K562 (cell line): Measurements from ENCODE around the gene H3-3A. TPM values are rescaled to one million over a fixed set of nuclear protein-coding genes. Genes with fewer than 3 reads are reported as not detected.

ENCODE experiments used
- ATF1 ChIP-seq, 2 experiments: fragments of 450-650 bp in 1 of 2; IDR thresholded peaks; 2 replicates each; pipeline ENCODE4 v1.6.1; 2016; ENCODE audit warnings: missing compliant biosample characterization in 1 of 2, missing genetic modification characterization in 1 of 2
- BRCA1 ChIP-seq, 2 experiments: fragments of 450-650 bp in 1 of 2; sonication (generic) in 1 of 2; formaldehyde crosslinking in 1 of 2; IDR thresholded peaks; 2 replicates each; pipeline versions ENCODE4 v1.5.0 to v1.6.1; 2017 to 2020; ENCODE audit warnings: mild to moderate bottlenecking in 1 of 2, missing genetic modification reagents in 1 of 2
- E2F1 ChIP-seq: sonication (generic); formaldehyde crosslinking; IDR thresholded peaks from 2 replicates; pipeline ENCODE4 v1.8.1; 2023; ENCODE audit warnings: mild to moderate bottlenecking, missing genetic modification reagents, moderate library complexity
- EP400 ChIP-seq: fragments of 450-650 bp; IDR thresholded peaks from 2 replicates; pipeline ENCODE4 v1.6.1; 2017; ENCODE audit warnings: antibody characterized with exemption, mild to moderate bottlenecking, moderate library complexity
- HNRNPL ChIP-seq: fragments of 200-400 bp; formaldehyde crosslinking; IDR thresholded peaks from 2 replicates; pipeline ENCODE4 v1.6.1; 2017; ENCODE audit warnings: low read depth, mild to moderate bottlenecking, low read length
- HOXB6 ChIP-seq: fragments of 250-450 bp; sonication (Bioruptor Pico); IDR thresholded peaks from 2 replicates; pipeline ENCODE4 v1.5.1; 2022; ENCODE audit warnings: mild to moderate bottlenecking, borderline replicate concordance
- KDM2B ChIP-seq: fragments of 250-450 bp; sonication (Bioruptor Pico); IDR thresholded peaks from 2 replicates; pipeline ENCODE4 v1.8.0; 2021; ENCODE audit warnings: mild to moderate bottlenecking, moderate library complexity
- MCM7 ChIP-seq, 2 experiments: fragments of 450-650 bp; IDR thresholded peaks; 2 replicates each; pipeline ENCODE4 v1.6.1; 2016 to 2018
- NCOA2 ChIP-seq, 2 experiments: fragments of 450-650 bp; IDR thresholded peaks; 2 replicates each; pipeline ENCODE4 v1.6.1; 2018; ENCODE audit warnings: mild to moderate bottlenecking in 2 of 2, moderate library complexity in 1 of 2; ENCODE audit not compliant: partially characterized antibody in 2 of 2
- RBM14 ChIP-seq: fragments of 200-400 bp; formaldehyde crosslinking; IDR thresholded peaks from 2 replicates; pipeline ENCODE4 v1.6.1; 2018; ENCODE audit warnings: low read depth, mild to moderate bottlenecking, low read length, moderate library complexity, borderline replicate concordance; ENCODE audit not compliant: insufficient read depth
- SMC3 ChIP-seq: conservative IDR thresholded peaks from 2 replicates; pipeline ENCODE4 v1.6.1; 2011; ENCODE audit warnings: low read depth, low read length, improper control_type of control experiment; ENCODE audit not compliant: insufficient read depth
- ZFPM2 ChIP-seq: fragments of 250-450 bp; sonication (Bioruptor Pico); IDR thresholded peaks from 2 replicates; pipeline ENCODE4 v1.5.1; 2022; ENCODE audit warnings: mild to moderate bottlenecking
- ZNF124 ChIP-seq: sonication (generic); formaldehyde crosslinking; IDR thresholded peaks from 2 replicates; pipeline ENCODE4 v1.8.1; 2022; ENCODE audit warnings: missing genetic modification reagents
- ZNF324 ChIP-seq: fragments of 250-450 bp; sonication (Bioruptor Pico); IDR thresholded peaks from 2 replicates; pipeline ENCODE4 v1.4.0; 2020; ENCODE audit warnings: mild to moderate bottlenecking
- ZNF717 ChIP-seq: fragments of 250-450 bp; sonication (Bioruptor Pico); IDR thresholded peaks from 2 replicates; pipeline ENCODE4 v1.5.0; 2021
- ZNF780A ChIP-seq: fragments of 250-450 bp; sonication (Bioruptor Pico); IDR thresholded peaks from 2 replicates; pipeline ENCODE4 v1.5.0; 2021; ENCODE audit warnings: mild to moderate bottlenecking
- ZZZ3 ChIP-seq: fragments of 450-650 bp; IDR thresholded peaks from 2 replicates; pipeline ENCODE4 v1.6.1; 2016; ENCODE audit warnings: antibody characterized with exemption, mild to moderate bottlenecking, moderate library complexity
- polyA plus RNA-seq, 8 experiments: library from polyadenylated mRNA; depleted of rRNA in 4 of 8; stranded (reverse) in 5 of 8; unstranded in 3 of 8; fragments of >200 nt; fragmentation: Nextera tagmentation in 2 of 8; fragmentation: Illumina TruSeq in 1 of 8; extraction: Ambion mirVana in 2 of 8; extraction: Trizol in 1 of 8; gene quantifications; 2 replicates each; pipeline versions ENCODE4 v1.2.1 to v1.2.3, GENCODE V29; 2011 to 2014; ENCODE audit warnings: inconsistent platforms in 1 of 8, missing spikeins in 1 of 8
- total RNA-seq, 7 experiments: library from RNA; depleted of rRNA in 6 of 7; stranded (reverse); fragments of >200 nt in 6 of 7; fragmentation: Illumina TruSeq in 2 of 7; extraction: Trizol in 2 of 7; gene quantifications; 2 replicates each; pipeline versions ENCODE4 v1.2.1 to v1.2.3, GENCODE V29; 2011 to 2021; ENCODE audit warnings: low replicate concordance in 1 of 7
- TF ChIP-seq, protein P1 (sequence below), 2 experiments: fragments of 450-650 bp in 1 of 2; IDR thresholded peaks; 2 replicates each; pipeline ENCODE4 v1.6.1; 2011 to 2017; ENCODE audit warnings: low read depth in 2 of 2, antibody characterized with exemption in 1 of 2, borderline replicate concordance in 1 of 2, low read length in 1 of 2, mild to moderate bottlenecking in 1 of 2, mixed read lengths in 1 of 2; ENCODE audit not compliant: control insufficient read depth in 1 of 2
- TF ChIP-seq, protein P2 (sequence below): sonication (generic); formaldehyde crosslinking; IDR thresholded peaks from 2 replicates; pipeline ENCODE4 v1.8.0; 2022; ENCODE audit warnings: mild to moderate bottlenecking, missing genetic modification reagents
- TF ChIP-seq, protein P3 (sequence below), 2 experiments: fragments of 450-650 bp in 1 of 2; sonication (generic) in 1 of 2; formaldehyde crosslinking in 1 of 2; IDR thresholded peaks in 1 of 2; conservative IDR thresholded peaks in 1 of 2; 2 replicates each; pipeline versions ENCODE4 v1.6.1 to v1.8.1; 2016 to 2023; ENCODE audit warnings: mild to moderate bottlenecking in 2 of 2, moderate library complexity in 2 of 2, inconsistent platforms in 1 of 2, missing genetic modification reagents in 1 of 2
- TF ChIP-seq, protein P4 (sequence below): sonication (generic); formaldehyde crosslinking; IDR thresholded peaks from 2 replicates; pipeline ENCODE4 v1.9.0; 2022; ENCODE audit warnings: mild to moderate bottlenecking, missing genetic modification reagents

The H3-3A gene
- total and polyA plus RNA-seq, 9 of the 15 experiments (the other 6 are each of a cell fraction or from before 2014, with no cell fraction given): 426 to 1,083 (median 591) TPM

GRCh38 chr1:226082959-226083301 is 20.4 kb downstream of the H3-3A start (continued):
- TF ChIP-seq, protein P1, sequence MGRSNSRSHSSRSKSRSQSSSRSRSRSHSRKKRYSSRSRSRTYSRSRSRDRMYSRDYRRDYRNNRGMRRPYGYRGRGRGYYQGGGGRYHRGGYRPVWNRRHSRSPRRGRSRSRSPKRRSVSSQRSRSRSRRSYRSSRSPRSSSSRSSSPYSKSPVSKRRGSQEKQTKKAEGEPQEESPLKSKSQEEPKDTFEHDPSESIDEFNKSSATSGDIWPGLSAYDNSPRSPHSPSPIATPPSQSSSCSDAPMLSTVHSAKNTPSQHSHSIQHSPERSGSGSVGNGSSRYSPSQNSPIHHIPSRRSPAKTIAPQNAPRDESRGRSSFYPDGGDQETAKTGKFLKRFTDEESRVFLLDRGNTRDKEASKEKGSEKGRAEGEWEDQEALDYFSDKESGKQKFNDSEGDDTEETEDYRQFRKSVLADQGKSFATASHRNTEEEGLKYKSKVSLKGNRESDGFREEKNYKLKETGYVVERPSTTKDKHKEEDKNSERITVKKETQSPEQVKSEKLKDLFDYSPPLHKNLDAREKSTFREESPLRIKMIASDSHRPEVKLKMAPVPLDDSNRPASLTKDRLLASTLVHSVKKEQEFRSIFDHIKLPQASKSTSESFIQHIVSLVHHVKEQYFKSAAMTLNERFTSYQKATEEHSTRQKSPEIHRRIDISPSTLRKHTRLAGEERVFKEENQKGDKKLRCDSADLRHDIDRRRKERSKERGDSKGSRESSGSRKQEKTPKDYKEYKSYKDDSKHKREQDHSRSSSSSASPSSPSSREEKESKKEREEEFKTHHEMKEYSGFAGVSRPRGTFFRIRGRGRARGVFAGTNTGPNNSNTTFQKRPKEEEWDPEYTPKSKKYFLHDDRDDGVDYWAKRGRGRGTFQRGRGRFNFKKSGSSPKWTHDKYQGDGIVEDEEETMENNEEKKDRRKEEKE (IDR thresholded peaks at IDR 0.05; ENCODE audit: borderline replicate concordance in 1 of 2, control insufficient read depth in 1 of 2, low read depth in 2 of 2, low read length in 1 of 2): no peak
- no peak for TF ChIP-seq SMC3
- TF ChIP-seq, protein P2, sequence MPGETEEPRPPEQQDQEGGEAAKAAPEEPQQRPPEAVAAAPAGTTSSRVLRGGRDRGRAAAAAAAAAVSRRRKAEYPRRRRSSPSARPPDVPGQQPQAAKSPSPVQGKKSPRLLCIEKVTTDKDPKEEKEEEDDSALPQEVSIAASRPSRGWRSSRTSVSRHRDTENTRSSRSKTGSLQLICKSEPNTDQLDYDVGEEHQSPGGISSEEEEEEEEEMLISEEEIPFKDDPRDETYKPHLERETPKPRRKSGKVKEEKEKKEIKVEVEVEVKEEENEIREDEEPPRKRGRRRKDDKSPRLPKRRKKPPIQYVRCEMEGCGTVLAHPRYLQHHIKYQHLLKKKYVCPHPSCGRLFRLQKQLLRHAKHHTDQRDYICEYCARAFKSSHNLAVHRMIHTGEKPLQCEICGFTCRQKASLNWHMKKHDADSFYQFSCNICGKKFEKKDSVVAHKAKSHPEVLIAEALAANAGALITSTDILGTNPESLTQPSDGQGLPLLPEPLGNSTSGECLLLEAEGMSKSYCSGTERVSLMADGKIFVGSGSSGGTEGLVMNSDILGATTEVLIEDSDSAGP: no peak
- no peak for TF ChIP-seq E2F1
- no peak for TF ChIP-seq HNRNPL
- TF ChIP-seq ZNF324 (CRISPR knock-in tag): no peak
- no peak for TF ChIP-seq RBM14
- TF ChIP-seq, protein P3, sequence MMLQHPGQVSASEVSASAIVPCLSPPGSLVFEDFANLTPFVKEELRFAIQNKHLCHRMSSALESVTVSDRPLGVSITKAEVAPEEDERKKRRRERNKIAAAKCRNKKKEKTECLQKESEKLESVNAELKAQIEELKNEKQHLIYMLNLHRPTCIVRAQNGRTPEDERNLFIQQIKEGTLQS (IDR thresholded peaks at IDR 0.05): no peak
- TF ChIP-seq, protein P3 (CRISPR knock-in tag; conservative IDR thresholded peaks at IDR 0.05): no peak
- TF ChIP-seq BRCA1 (IDR thresholded peaks at IDR 0.05): no peak
- 0 out of 2 replicates have a peak, but pooled peaks have one; percentile 61 for TF ChIP-seq BRCA1 (CRISPR knock-in tag; IDR thresholded peaks at IDR 0.05)
- no peak for TF ChIP-seq HOXB6 (CRISPR knock-in tag)
- TF ChIP-seq ZNF717 (CRISPR knock-in tag): no peak
- TF ChIP-seq ZNF124: no peak
- TF ChIP-seq ZFPM2 (CRISPR knock-in tag): no peak
- 0 out of 2 replicates have a peak, but pooled peaks have one; percentile 15 for TF ChIP-seq KDM2B (CRISPR knock-in tag)
- TF ChIP-seq ZZZ3: no peak
- TF ChIP-seq MCM7 (IDR thresholded peaks at IDR 0.05): no peak
- no peak for TF ChIP-seq ATF1 (CRISPR knock-in tag; IDR thresholded peaks at IDR 0.05)
- TF ChIP-seq ATF1 (tag; IDR thresholded peaks at IDR 0.05): no peak
- TF ChIP-seq NCOA2 (IDR thresholded peaks at IDR 0.05; ENCODE audit: partially characterized antibody in 2 of 2): no peak
- TF ChIP-seq ZNF780A (CRISPR knock-in tag): no peak
- no peak for TF ChIP-seq EP400
- TF ChIP-seq, protein P4, sequence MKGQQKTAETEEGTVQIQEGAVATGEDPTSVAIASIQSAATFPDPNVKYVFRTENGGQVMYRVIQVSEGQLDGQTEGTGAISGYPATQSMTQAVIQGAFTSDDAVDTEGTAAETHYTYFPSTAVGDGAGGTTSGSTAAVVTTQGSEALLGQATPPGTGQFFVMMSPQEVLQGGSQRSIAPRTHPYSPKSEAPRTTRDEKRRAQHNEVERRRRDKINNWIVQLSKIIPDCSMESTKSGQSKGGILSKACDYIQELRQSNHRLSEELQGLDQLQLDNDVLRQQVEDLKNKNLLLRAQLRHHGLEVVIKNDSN (CRISPR knock-in tag): no peak
